Measurements from ENCODE around the gene ATG7. TPM values are rescaled to one million over a fixed set of nuclear protein-coding genes. Genes with fewer than 3 reads are reported as not detected.

Gene ATG7
- polyA plus RNA-seq, 2 of the 4 experiments (the other 2 are of a cell fraction) = 27.2 to 41.2 TPM

DNA sequence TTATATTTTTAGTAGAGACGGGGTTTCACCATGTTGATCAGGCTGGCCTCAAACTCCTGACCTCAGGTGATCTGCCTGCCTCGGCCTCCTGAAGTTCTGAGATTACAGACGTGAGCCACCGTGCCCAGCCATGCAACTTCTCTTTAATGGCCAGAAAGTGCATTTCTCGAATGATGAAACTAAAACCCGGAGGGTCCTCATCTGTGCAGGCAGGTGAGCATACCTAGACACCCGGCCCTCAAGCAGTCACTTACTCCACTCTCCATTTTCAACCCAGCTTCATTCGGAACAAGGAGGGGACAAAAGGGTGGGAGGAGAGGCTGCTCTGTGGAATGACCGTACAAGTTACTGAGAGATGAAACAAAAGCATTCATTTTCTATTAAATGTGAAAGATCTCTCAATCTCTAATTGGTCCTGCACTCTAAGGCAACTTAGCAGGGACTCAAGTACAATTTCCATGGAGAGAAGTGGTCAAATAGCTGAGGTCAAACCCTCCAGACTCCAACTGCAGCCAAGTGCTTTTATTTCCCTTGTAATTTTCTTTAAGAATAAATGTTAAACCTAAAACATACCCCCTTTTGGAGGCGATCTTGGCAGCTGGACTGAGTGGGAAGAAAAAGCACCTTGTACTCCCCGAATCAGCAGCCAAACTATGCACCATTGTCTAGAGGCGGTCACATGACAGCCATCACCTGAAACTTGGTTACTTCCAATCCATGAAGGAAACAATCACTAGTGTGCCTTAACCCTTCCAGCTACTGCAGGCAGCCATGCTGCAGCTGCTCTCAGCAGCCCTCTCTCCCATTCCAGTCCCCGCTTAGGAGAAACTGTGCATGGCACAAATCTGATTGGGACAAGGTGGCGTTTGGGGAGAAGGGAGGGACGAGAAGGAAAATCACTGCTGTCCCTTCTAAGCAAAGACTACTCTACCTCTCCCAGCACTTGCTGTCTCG, 309.3 kb downstream of the ATG7 start:
- Histone ChIP-seq H3K4me3 (no peak overlapping the region), H3K4me1 (peaks cover 14% of the 10 kb centered on the region; the same call in 2 of the 3 replicates), H3K4me2 (no peak overlapping the region), H3K27ac (no peak overlapping the region), H3K9me3 (no peaks in the 10 kb centered on the region)
- no peak for FAIRE-seq
- no peak for DNase-seq (ENCODE audit: low read depth in 1 of 2, low spot score in 1 of 2)
- ChIA-PET POLR2A (no interaction called here), CTCF (interaction anchor here (1.1 to 1.7 kb wide), 4 partner anchors 13 to 202 kb away, joined by 3 to 4 read pairs (median 3); no protein-coding TSS in a partner anchor)
- 87% methylated on average over 16 of the region's 16 CpGs for WGBS (ENCODE audit: missing lambda C conversion rate)
- no peak; a peak in 1 of 6 replicates for ATAC-seq
- TF ChIP-seq ZNF302 (CRISPR knock-in tag; IDR thresholded peaks at IDR 0.05) = no peak
- no peak for TF ChIP-seq RAD21 (conservative IDR thresholded peaks at IDR 0.05 in 1 of 2, IDR thresholded peaks at IDR 0.05 in 1 of 2)
- TF ChIP-seq BHLHE40 (IDR thresholded peaks at IDR 0.05; ENCODE audit: low read depth, low read length) = no peak
- TF ChIP-seq, protein P1, sequence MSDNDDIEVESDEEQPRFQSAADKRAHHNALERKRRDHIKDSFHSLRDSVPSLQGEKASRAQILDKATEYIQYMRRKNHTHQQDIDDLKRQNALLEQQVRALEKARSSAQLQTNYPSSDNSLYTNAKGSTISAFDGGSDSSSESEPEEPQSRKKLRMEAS (IDR thresholded peaks at IDR 0.05) = no peak
- TF ChIP-seq, protein P2, sequence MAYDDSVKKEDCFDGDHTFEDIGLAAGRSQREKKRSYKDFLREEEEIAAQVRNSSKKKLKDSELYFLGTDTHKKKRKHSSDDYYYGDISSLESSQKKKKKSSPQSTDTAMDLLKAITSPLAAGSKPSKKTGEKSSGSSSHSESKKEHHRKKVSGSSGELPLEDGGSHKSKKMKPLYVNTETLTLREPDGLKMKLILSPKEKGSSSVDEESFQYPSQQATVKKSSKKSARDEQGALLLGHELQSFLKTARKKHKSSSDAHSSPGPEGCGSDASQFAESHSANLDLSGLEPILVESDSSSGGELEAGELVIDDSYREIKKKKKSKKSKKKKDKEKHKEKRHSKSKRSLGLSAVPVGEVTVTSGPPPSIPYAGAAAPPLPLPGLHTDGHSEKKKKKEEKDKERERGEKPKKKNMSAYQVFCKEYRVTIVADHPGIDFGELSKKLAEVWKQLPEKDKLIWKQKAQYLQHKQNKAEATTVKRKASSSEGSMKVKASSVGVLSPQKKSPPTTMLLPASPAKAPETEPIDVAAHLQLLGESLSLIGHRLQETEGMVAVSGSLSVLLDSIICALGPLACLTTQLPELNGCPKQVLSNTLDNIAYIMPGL (CRISPR knock-in tag; IDR thresholded peaks at IDR 0.05; ENCODE audit: borderline replicate concordance) = no peak
- TF ChIP-seq MAZ (IDR thresholded peaks at IDR 0.05; ENCODE audit: borderline replicate concordance, low read depth, low read length) = no peak
- no peak for TF ChIP-seq RCOR1 (IDR thresholded peaks at IDR 0.05; ENCODE audit: low read depth, low read length)
- TF ChIP-seq RFX5 (IDR thresholded peaks at IDR 0.05) = no peak
- no peak for TF ChIP-seq ZSCAN20 (CRISPR knock-in tag; IDR thresholded peaks at IDR 0.05)
- TF ChIP-seq MAFK (IDR thresholded peaks at IDR 0.05; ENCODE audit: partially characterized antibody) = no peak
- TF ChIP-seq, protein P3, sequence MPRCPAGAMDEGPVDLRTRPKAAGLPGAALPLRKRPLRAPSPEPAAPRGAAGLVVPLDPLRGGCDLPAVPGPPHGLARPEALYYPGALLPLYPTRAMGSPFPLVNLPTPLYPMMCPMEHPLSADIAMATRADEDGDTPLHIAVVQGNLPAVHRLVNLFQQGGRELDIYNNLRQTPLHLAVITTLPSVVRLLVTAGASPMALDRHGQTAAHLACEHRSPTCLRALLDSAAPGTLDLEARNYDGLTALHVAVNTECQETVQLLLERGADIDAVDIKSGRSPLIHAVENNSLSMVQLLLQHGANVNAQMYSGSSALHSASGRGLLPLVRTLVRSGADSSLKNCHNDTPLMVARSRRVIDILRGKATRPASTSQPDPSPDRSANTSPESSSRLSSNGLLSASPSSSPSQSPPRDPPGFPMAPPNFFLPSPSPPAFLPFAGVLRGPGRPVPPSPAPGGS (IDR thresholded peaks at IDR 0.05) = no peak
- TF ChIP-seq HDAC2 (IDR thresholded peaks at IDR 0.05) = no peak
- TF ChIP-seq HES2 (IDR thresholded peaks at IDR 0.05) = no peak
- TF ChIP-seq ATOH8 (CRISPR knock-in tag; IDR thresholded peaks at IDR 0.05; ENCODE audit: low read depth) = no peak
- TF ChIP-seq HOXA7 (CRISPR knock-in tag; IDR thresholded peaks at IDR 0.05) = no peak

DNA sequence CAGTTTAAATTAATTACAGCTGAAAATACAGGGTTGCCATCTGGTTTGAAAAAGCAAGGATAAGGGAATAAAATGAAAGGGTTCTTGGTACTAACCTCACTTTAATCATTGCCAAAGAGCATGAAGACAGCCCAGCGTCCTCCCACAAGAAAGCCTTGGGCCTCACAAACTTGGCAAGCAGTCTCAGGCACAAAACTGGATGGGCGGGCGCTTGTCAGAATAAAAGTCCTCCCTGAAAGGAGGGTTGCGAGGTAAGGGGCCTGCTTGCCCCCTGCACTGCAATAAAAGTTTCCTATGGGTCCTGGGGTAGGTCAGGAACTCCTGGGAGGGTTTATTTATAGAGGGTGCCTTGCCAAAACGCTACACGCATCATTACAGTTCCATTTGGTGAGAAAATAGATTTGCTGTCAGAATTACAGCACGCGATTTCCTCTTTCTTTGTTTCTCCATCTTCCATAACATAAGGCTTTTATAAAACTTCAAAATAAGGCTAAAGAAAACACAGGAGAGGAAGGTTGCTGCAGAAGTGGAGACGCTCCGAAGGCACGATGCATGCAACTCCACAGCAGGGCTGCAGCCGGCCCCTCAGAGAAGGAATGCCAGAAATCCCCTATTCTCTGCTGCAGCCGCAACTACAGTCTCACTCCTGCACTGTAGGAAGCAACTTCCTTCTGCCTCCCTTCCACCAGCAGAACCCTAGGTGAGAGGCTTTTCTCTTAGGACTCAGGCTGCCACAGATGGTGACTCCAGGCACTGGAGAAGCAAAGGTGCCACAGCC, 310.2 kb downstream of the ATG7 start:
- FAIRE-seq (no peak), DNase-seq (ENCODE audit: low read depth in 1 of 2, low spot score in 1 of 2) (no peak), ATAC-seq (peak in 1 of 2 experiments; percentile 52; a peak in 2 of 6 replicates)
- H3K4me3 ChIP-seq = no peak overlapping the region
- H3K9me3 ChIP-seq = no peaks in the 10 kb centered on the region
- POLR2A ChIA-PET = no interaction called here
- no peak overlapping the region for H3K4me2 ChIP-seq
- 67% methylated on average over 13 of the region's 13 CpGs for WGBS (ENCODE audit: missing lambda C conversion rate)
- TF ChIP-seq PHF8 (IDR thresholded peaks at IDR 0.05; ENCODE audit: borderline replicate concordance, low read depth) = no peak
- no peak for TF ChIP-seq ZNF302 (CRISPR knock-in tag; IDR thresholded peaks at IDR 0.05)
- CTCF ChIA-PET = interaction anchor here (1.1 to 1.3 kb wide), 2 partner anchors 14 to 203 kb away, joined by 3 read pairs; no protein-coding TSS in a partner anchor
- peaks cover 14% of the 10 kb centered on the region; the same call in 2 of the 3 replicates for H3K4me1 ChIP-seq
- H3K27ac ChIP-seq = no peak overlapping the region

Data from A549 (cell line).